OCI-LY7 (cell line): ENCODE data around the gene MAMDC2. TPM values are rescaled to one million over a fixed set of nuclear protein-coding genes. Genes with fewer than 3 reads are reported as not detected.

Experiments
- BruUV-seq: library from RNA; stranded (reverse); fragments of 400-500 nt; replicated peaks from 2 replicates; lab custom pipeline; 2021; lab: Mats Ljungman, UMichigan
- CTCF ChIA-PET: fragments of 300-600 bp; sonication (Branson Sonifier 250); formaldehyde crosslinking; loops from one replicate; lab custom pipeline; 2022; ENCODE audit warnings: antibody characterized with exemption; ENCODE audit not compliant: unreplicated experiment; lab: Charles Lee
- POLR2A ChIA-PET: fragments of 300-600 bp; sonication (Branson Sonifier 250); formaldehyde crosslinking; loops from one replicate; lab custom pipeline; 2022; ENCODE audit warnings: antibody characterized with exemption; lab: Charles Lee
- DNase-seq: peaks from one replicate; pipeline ENCODE4 v3.0.0-alpha.2; 2015; ENCODE audit warnings: low spot score
- H2AFZ ChIP-seq: fragments of 200-600 bp; sonication (generic), shearing (Covaris generic); 2 replicates; pipeline ENCODE4 v1.6.1; 2014; ENCODE audit warnings: mild to moderate bottlenecking, antibody characterized with exemption, low read length, moderate library complexity
- H3K27ac ChIP-seq: fragments of 200-600 bp; sonication (generic); 2 replicates; pipeline ENCODE4 v1.5.1; 2014; ENCODE audit warnings: mixed run types, low read depth, mild to moderate bottlenecking, moderate library complexity, low read length, inconsistent platforms; ENCODE audit not compliant: poor library complexity, severe bottlenecking
- H3K36me3 ChIP-seq: fragments of 200-600 bp; sonication (generic); 2 replicates; pipeline ENCODE4 v1.6.1; 2014; ENCODE audit warnings: mild to moderate bottlenecking, antibody characterized with exemption, low read length, moderate library complexity, mixed read lengths; ENCODE audit not compliant: insufficient read depth
- H3K4me1 ChIP-seq: fragments of 200-600 bp; sonication (generic); 2 replicates; pipeline ENCODE4 v1.5.1; 2014; ENCODE audit warnings: mild to moderate bottlenecking, low read length; ENCODE audit not compliant: insufficient read depth, poor library complexity, severe bottlenecking
- H3K4me2 ChIP-seq: fragments of 200-600 bp; sonication (generic); 2 replicates; pipeline ENCODE4 v1.6.1; 2014; ENCODE audit warnings: mild to moderate bottlenecking, low read length
- H3K4me3 ChIP-seq: fragments of 200-600 bp; sonication (generic); 2 replicates; pipeline ENCODE4 v1.5.1; 2014; ENCODE audit warnings: mild to moderate bottlenecking, low read depth, low read length; ENCODE audit not compliant: poor library complexity, severe bottlenecking
- H3K79me2 ChIP-seq: fragments of 200-600 bp; sonication (generic); 2 replicates; pipeline ENCODE4 v1.6.1; 2016; ENCODE audit warnings: low read depth, mild to moderate bottlenecking, low read length, moderate library complexity, mixed read lengths; ENCODE audit not compliant: insufficient read depth
- H3K9me2 ChIP-seq: fragments of 200-600 bp; sonication (generic); 2 replicates; pipeline ENCODE4 v1.6.1; 2016; ENCODE audit warnings: mild to moderate bottlenecking, low read length, mixed read lengths; ENCODE audit not compliant: insufficient read depth
- H3K9me3 ChIP-seq: fragments of 200-600 bp; sonication (generic); 2 replicates; pipeline ENCODE4 v1.6.1; 2014; ENCODE audit warnings: mild to moderate bottlenecking, mixed run types, low read length, mixed read lengths
- H4K20me1 ChIP-seq: fragments of 200-600 bp; sonication (generic); 2 replicates; pipeline ENCODE4 v1.6.1; 2014; ENCODE audit warnings: mild to moderate bottlenecking, antibody characterized with exemption, low read length, moderate library complexity, mixed read lengths; ENCODE audit not compliant: insufficient read depth
- EZH2phosphoT487 ChIP-seq: fragments of 200-600 bp; sonication (generic); IDR thresholded peaks from 2 replicates; pipeline ENCODE4 v1.6.1; 2018; ENCODE audit warnings: low read depth, borderline replicate concordance, mild to moderate bottlenecking, mixed run types, antibody characterized with exemption, low read length, moderate library complexity, mixed read lengths
- intact Hi-C: fragments of 100-400 bp; cut with micrococcal nuclease; formaldehyde crosslinking; loops from one replicate; pipeline ENCODE4 v1.10.0; 2022; ENCODE audit not compliant: unreplicated experiment
- total RNA-seq, 2 experiments: library from RNA; depleted of rRNA in 1 of 2; stranded (reverse); fragments of >200 nt in 1 of 2; shearing (Covaris generic) in 1 of 2; gene quantifications; 2 replicates each; pipeline ENCODE4 v1.2.3, GENCODE V29; 2014 to 2022
- TF ChIP-seq, protein P1 (sequence below): fragments of 200-600 bp; sonication (generic); conservative IDR thresholded peaks from 2 replicates; pipeline ENCODE4 v1.5.1; 2014; ENCODE audit warnings: mild to moderate bottlenecking, antibody characterized with exemption, low read length, moderate library complexity, mixed read lengths

MAMDC2 gene
- total RNA-seq, 2 experiments from 2014 or later = not detected

DNA sequence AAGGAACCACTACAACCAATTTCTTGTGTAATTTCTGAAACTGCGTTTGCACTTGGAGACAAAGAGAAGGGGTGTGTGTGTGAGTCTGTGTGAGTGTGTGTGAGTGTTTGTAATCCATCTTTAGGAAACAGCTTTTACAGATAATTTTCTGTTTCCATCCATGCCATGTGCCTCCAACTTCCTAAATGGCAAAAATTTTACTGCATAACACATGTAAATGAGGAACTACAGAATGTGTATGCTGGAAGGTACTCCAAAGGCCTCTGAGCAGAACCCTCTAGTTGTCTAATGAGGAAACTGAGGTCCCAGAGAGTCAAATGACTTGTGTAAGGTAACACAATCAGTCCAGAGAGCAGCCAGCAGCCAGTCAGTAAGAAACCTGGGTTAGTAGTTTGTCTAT is 20.8 kb downstream of the MAMDC2 start:
- H3K27ac ChIP-seq = no peak overlapping the region
- H3K4me3 ChIP-seq = no peak overlapping the region
- POLR2A ChIA-PET = no interaction called here
- no peak for DNase-seq
- no TSS peak for BruUV-seq
- no peaks in the 10 kb centered on the region for H3K79me2 ChIP-seq
- TF ChIP-seq, protein P1, sequence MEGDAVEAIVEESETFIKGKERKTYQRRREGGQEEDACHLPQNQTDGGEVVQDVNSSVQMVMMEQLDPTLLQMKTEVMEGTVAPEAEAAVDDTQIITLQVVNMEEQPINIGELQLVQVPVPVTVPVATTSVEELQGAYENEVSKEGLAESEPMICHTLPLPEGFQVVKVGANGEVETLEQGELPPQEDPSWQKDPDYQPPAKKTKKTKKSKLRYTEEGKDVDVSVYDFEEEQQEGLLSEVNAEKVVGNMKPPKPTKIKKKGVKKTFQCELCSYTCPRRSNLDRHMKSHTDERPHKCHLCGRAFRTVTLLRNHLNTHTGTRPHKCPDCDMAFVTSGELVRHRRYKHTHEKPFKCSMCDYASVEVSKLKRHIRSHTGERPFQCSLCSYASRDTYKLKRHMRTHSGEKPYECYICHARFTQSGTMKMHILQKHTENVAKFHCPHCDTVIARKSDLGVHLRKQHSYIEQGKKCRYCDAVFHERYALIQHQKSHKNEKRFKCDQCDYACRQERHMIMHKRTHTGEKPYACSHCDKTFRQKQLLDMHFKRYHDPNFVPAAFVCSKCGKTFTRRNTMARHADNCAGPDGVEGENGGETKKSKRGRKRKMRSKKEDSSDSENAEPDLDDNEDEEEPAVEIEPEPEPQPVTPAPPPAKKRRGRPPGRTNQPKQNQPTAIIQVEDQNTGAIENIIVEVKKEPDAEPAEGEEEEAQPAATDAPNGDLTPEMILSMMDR = no peak
- no peak for TF ChIP-seq EZH2phosphoT487
- H3K4me2 ChIP-seq = no peak overlapping the region
- no peaks in the 10 kb centered on the region for H3K9me3 ChIP-seq
- H2AFZ ChIP-seq = no peak overlapping the region
- intact Hi-C loops = no loop called here
- no peaks in the 10 kb centered on the region for H3K9me2 ChIP-seq
- CTCF ChIA-PET = no interaction called here
- no peaks in the 10 kb centered on the region for H4K20me1 ChIP-seq
- H3K4me1 ChIP-seq = no peaks in the 10 kb centered on the region
- H3K36me3 ChIP-seq = no peaks in the 10 kb centered on the region

GRCh38 chr9:70065572-70065971 is 21.9 kb downstream of the MAMDC2 start:
- H3K79me2 ChIP-seq = no peaks in the 10 kb centered on the region
- no peaks in the 10 kb centered on the region for H4K20me1 ChIP-seq
- TF ChIP-seq, protein P1 = no peak
- TF ChIP-seq EZH2phosphoT487 = no peak
- intact Hi-C loops = no loop called here
- DNase-seq = no peak
- H3K4me2 ChIP-seq = no peak overlapping the region
- H3K9me3 ChIP-seq = no peaks in the 10 kb centered on the region
- H3K4me1 ChIP-seq = no peaks in the 10 kb centered on the region
- CTCF ChIA-PET = no interaction called here
- no peak overlapping the region for H3K4me3 ChIP-seq
- no peaks in the 10 kb centered on the region for H3K36me3 ChIP-seq
- POLR2A ChIA-PET = no interaction called here
- no peak overlapping the region for H3K27ac ChIP-seq
- BruUV-seq = no TSS peak
- H2AFZ ChIP-seq = no peak overlapping the region
- H3K9me2 ChIP-seq = no peaks in the 10 kb centered on the region

DNA sequence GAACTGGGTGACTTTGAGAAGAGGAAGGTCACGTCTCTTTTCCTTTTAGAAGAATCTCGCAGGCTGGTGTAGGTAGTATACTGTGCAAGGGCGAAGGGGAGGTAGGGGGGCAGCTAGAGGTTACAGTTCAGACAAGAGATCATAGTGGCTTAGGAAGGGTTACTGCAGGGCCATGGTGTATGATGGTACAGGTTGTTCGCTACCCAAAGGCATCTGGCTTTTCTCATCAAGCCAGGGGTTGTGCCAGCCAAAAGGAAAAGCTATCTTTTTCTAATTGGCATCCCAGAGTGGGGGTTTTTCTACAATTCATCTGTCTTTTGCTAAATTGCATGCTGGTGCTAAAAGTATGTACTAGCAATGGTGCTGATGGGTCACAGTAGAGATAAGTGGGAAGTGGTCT is 22.8 kb downstream of the MAMDC2 start:
- intact Hi-C loops = no loop called here
- POLR2A ChIA-PET = no interaction called here
- DNase-seq = no peak

More for the DNA sequence above, 22.8 kb downstream of the MAMDC2 start:
- Histone ChIP-seq H3K4me1 (no peaks in the 10 kb centered on the region), H3K9me3 (no peaks in the 10 kb centered on the region), H3K9me2 (no peaks in the 10 kb centered on the region), H3K4me3 (no peak overlapping the region), H3K27ac (no peak overlapping the region), H3K36me3 (no peaks in the 10 kb centered on the region), H4K20me1 (no peaks in the 10 kb centered on the region), H2AFZ (no peak overlapping the region), H3K4me2 (no peak overlapping the region), H3K79me2 (no peaks in the 10 kb centered on the region)
- CTCF ChIA-PET = no interaction called here
- TF ChIP-seq EZH2phosphoT487 = no peak
- TF ChIP-seq, protein P1 = no peak
- no TSS peak for BruUV-seq
